Aorta (tissue), 5 donors: ENCODE data around the gene FOSB. TPM values are rescaled to one million over a fixed set of nuclear protein-coding genes. Genes with fewer than 3 reads are reported as not detected.
A peak's percentile ranks its signal among the peaks of the same experiment; 100 is the strongest.

Source experiments
- ATAC-seq: fragments of 200-7000 bp; cut with Tn5 transposase; one replicate; pipeline ENCODE4 v1.9.1; 2022; ENCODE audit warnings: moderate library complexity; ENCODE audit not compliant: low FRiP score
- DNase-seq, 2 donors: peaks; one replicate each; pipeline ENCODE4 v3.0.0-alpha.2; 2020
- H3K27ac ChIP-seq, 2 donors: one replicate each; pipeline ENCODE4 v1.5.1; 2013; ENCODE audit warnings: low read length in 2 of 2, mild to moderate bottlenecking in 2 of 2, moderate library complexity in 2 of 2, control low read depth in 1 of 2, inconsistent platforms in 1 of 2, low read depth in 1 of 2
- H3K27me3 ChIP-seq, 2 donors: one replicate each; pipeline ENCODE4 v1.6.1; 2013; ENCODE audit warnings: control low read depth in 1 of 2, low read length in 1 of 2, mild to moderate bottlenecking in 1 of 2, moderate library complexity in 1 of 2; ENCODE audit not compliant: insufficient read depth in 2 of 2, control insufficient read depth in 1 of 2
- H3K36me3 ChIP-seq, 2 donors: one replicate each; pipeline ENCODE4 v1.6.1; 2013; ENCODE audit warnings: control low read depth in 1 of 2, low read length in 1 of 2, mild to moderate bottlenecking in 1 of 2; ENCODE audit not compliant: insufficient read depth in 2 of 2, control insufficient read depth in 1 of 2
- H3K4me1 ChIP-seq, 2 donors: one replicate each; pipeline ENCODE4 v1.6.1; 2013; ENCODE audit warnings: low read length in 2 of 2, control low read depth in 1 of 2, mild to moderate bottlenecking in 1 of 2, moderate library complexity in 1 of 2; ENCODE audit not compliant: insufficient read depth in 2 of 2, control insufficient read depth in 1 of 2
- H3K4me3 ChIP-seq, 2 donors: one replicate each; pipeline ENCODE4 v1.5.1; 2013; ENCODE audit warnings: low read length in 2 of 2, control low read depth in 1 of 2, mild to moderate bottlenecking in 1 of 2
- H3K9me3 ChIP-seq: one replicate; pipeline ENCODE4 v1.6.1; 2013; ENCODE audit warnings: mild to moderate bottlenecking, low read length; ENCODE audit not compliant: control insufficient read depth
- WGBS, 2 donors: extraction: QIAGEN DNeasy Blood & Tissue Kit; methylation state at CpG; one replicate each; pipeline ENCODE4 v1.1.7; 2013; 5-methylcytosine and 5-hydroxymethylcytosine counted together
- intact Hi-C, 2 donors: fragments of 100-400 bp; cut with DNase I; formaldehyde crosslinking; loops; one replicate each; pipeline versions ENCODE4 v1.14.2 to v1.15.0; 2022
- polyA plus RNA-seq, 2 donors: library from polyadenylated mRNA; stranded (reverse); fragments of 200-250 nt; gene quantifications; one replicate each; pipeline ENCODE4 v1.2.3, GENCODE V29; 2013
- total RNA-seq, 2 donors: library from RNA; stranded (reverse); fragmentation: NEBNext Ultra II Directional; extraction: Animal tissue kit (Norgen Biotek cat#: 25700); gene quantifications; one replicate each; pipeline ENCODE4 v1.2.1, GENCODE V29; 2021
- donor health status: healthy with polysubstance abuse.
- donor health status: Bipolar disorder and iron deficiency.
- donor health status: DM: no; HTN: no; CAD: no.
- donor health status: DM: no; HTN: no; CAD: no.
- donor health status: DM: yes; HTN: yes; CAD: no.

Gene FOSB
- total and polyA plus RNA-seq, 4 donors, result 3.1 to 754 (median 61.8) TPM

DNA sequence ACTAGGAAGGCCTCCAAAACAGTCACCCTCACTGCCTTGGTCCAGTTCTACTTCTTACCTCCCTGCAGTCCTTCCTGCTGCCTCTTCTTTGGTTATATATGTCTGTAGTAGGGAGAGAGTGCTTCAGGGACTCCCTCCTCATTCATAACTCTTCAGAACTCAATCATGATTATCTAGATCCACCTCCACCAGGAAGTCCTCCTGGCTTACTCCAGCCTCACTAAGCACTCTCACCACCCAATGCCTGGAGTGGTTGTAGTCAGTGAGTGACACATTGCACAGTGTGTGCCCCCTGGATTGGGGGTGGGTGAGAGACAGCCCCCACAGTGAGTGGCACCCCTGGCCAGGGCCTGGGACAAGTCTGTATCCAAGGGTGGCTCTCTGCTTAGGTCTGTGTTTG, 10.0 kb upstream of the FOSB start:
- no peak overlapping the region for H3K27ac ChIP-seq
- no peaks in the 10 kb centered on the region for H3K27me3 ChIP-seq
- H3K9me3 ChIP-seq, result no peaks in the 10 kb centered on the region
- no peaks in the 10 kb centered on the region for H3K4me1 ChIP-seq
- DNase-seq (no peak), ATAC-seq (no peak)
- intact Hi-C loops, result loop anchor here in 1 of 2 donors (1.0 kb wide), 1 partner anchor 10 kb away; the partner anchor contains the start of gene FOSB
- no peaks in the 10 kb centered on the region for H3K36me3 ChIP-seq
- no peak overlapping the region for H3K4me3 ChIP-seq

DNA sequence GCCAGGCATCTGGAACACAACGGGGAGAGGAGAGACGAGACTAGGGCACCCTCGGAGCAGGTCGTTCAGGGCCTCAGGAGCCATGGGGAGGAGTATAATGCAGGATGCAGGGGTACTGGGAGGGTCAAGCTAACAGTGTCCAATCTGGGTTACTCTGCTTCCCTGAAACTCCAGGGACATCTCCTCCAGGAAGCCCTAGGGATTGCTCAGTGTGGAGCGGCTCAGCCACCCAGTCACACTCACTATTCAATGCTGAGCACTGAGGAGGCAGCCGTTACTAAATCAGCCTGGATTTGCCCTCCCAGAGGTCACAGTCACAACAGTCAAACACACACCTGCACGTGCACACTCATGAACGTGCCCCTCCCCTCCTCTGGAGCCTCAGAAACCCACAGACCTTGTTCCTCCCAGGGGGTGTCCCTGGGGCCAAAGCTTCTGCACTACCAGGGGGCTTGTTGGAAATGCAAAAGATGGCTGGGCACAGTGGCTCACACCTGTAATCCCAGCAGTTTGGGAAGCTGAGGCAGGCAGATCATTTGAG, 6.9 kb upstream of the FOSB start:
- intact Hi-C loops, result no loop called here
- 54 to 57% methylated on average over 8 of the region's 8 CpGs for WGBS, 2 donors
- Histone ChIP-seq H3K4me1 (no peaks in the 10 kb centered on the region), H3K36me3 (no peaks in the 10 kb centered on the region), H3K27me3 (no peaks in the 10 kb centered on the region), H3K9me3 (no peaks in the 10 kb centered on the region), H3K4me3 (no peak overlapping the region), H3K27ac (no peak overlapping the region)
- ATAC-seq (no peak), DNase-seq (no peak)

DNA sequence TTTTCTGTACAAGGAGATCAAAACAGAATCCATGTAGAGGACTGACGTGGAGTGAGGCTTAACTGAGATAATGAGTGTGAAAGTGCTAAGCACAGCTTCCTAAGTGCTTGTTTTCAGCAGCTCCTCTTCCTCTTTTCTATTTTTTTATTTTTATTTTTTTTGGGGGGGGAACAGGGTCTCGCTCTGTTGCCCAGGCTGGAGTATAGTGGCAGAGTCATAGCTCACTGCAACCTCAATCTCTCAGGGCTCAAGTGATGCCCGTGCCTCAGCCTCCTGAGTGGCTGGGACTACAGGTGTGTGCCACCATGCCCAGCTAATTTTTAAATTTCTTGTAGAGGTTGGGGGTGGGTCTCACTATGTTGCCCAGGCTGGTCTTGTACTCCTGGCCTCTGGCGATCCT, 5.6 kb upstream of the FOSB start:
- 73 to 78% methylated on average over 4 of the region's 4 CpGs for WGBS, 2 donors
- Histone ChIP-seq H3K27ac (no peak overlapping the region), H3K4me3 (no peak overlapping the region), H3K36me3 (no peaks in the 10 kb centered on the region), H3K4me1 (no peaks in the 10 kb centered on the region), H3K9me3 (no peaks in the 10 kb centered on the region), H3K27me3 (no peaks in the 10 kb centered on the region)
- DNase-seq, result no peak
- intact Hi-C loops, result no loop called here
- no peak for ATAC-seq

DNA sequence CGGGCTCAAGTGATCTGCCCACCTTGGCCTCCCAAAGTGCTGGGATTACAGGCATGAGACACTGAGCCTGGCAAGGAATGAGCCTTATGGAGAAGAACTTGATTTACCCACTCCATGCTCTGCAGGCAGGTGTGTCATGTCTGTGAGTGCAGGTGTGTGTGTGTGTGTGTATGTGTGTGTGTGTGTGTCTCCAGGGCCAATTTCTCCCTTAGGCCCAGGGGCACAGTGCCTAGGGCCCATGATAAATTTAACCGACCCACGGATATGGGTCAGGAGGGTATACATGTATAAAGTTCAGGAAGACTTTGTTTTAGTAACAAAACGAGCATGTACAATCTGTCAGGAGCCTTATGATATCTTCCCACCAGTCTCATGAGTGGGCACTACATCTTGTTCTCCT, 4.6 kb upstream of the FOSB start:
- H3K4me1 ChIP-seq, result no peaks in the 10 kb centered on the region
- H3K36me3 ChIP-seq, result no peaks in the 10 kb centered on the region
- H3K27ac ChIP-seq, result no peak overlapping the region
- intact Hi-C loops, result no loop called here
- no peaks in the 10 kb centered on the region for H3K9me3 ChIP-seq
- no peak overlapping the region for H3K4me3 ChIP-seq
- no peak for ATAC-seq
- 80 to 82% methylated on average over 4 of the region's 4 CpGs for WGBS, 2 donors
- H3K27me3 ChIP-seq, result no peaks in the 10 kb centered on the region
- DNase-seq, result no peak

DNA sequence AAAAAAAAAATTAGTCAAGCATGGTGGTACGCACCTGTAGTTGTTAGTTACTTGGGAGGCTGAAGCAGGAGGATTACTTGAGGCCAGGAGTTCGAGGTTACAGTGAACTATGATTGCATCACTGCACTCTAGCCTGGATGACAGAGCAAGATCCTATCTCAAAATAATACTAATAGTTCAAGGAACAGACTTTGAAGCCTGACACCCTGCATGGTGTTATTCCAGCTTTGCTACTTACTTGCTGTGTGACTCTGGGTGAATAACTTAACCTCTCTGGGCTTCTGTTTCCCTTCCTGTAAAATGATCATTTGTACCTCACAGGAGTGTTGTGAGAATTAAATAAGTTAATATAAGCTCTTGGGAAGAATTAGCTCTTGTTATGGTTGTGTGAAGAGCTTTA, 3.5 kb upstream of the FOSB start:
- H3K4me1 ChIP-seq, result no peaks in the 10 kb centered on the region
- H3K36me3 ChIP-seq, result no peaks in the 10 kb centered on the region
- DNase-seq (no peak), ATAC-seq (no peak)
- intact Hi-C loops, result no loop called here
- WGBS, 2 donors, result 91 to 92% methylated on average over 2 of the region's 2 CpGs
- no peak overlapping the region for H3K27ac ChIP-seq
- no peaks in the 10 kb centered on the region for H3K27me3 ChIP-seq
- H3K9me3 ChIP-seq, result no peaks in the 10 kb centered on the region
- H3K4me3 ChIP-seq, result no peak overlapping the region

DNA sequence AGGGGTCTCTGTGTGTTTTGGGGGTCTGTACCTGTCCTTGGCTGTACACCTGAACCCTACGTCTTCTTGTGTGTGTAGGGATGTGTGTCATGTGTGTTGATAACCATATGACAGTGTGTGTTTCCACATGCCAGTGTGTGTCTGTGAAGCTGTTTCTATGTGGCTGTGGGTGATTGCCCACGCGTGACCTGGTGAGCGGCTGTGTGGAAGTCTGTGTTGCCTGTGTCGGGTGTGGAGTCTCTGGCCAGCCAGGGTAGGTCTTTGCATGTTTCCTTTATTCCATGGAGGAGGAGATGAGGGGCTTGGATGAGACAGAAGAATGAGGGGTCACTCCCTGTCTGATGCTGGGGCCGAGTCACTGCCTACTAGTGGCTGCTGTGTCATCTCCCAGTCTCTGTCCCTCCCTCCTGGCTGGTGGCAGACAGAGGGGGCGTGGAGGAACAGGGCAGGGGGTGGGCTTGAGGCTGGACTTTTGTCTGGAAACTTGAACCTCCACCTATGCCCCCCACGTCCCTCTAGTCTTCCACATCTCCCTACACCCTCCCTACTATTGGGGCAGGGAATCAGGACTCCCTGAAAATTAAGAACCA, 2.8 kb upstream of the FOSB start:
- Histone ChIP-seq H3K4me1 (no peaks in the 10 kb centered on the region), H3K27me3 (no peaks in the 10 kb centered on the region), H3K9me3 (no peaks in the 10 kb centered on the region), H3K27ac (no peak overlapping the region), H3K36me3 (no peaks in the 10 kb centered on the region), H3K4me3 (no peak overlapping the region)
- WGBS, 2 donors, result 62 to 64% methylated on average over 8 of the region's 8 CpGs
- ATAC-seq (no peak), DNase-seq (no peak)
- intact Hi-C loops, result no loop called here

DNA sequence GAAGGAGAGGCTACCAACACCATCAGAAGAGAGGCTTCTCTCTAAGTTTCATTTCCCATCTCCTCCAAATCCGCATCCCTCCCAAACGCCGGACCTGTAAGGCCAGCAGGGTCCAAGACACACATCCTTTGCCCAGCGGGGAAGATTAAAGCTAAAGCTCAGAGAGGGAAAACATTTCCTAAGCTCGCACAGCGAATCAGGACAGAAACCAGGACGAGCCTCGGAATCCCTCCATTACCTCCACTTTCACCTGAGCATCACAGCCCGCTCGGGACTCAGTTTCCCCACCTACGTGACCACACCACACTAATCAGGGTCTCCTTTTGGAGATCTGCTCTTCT, 711 bp upstream of the FOSB start:
- no peaks in the 10 kb centered on the region for H3K4me1 ChIP-seq
- no peaks in the 10 kb centered on the region for H3K27me3 ChIP-seq
- 0 to 1% methylated on average over 11 of the region's 11 CpGs for WGBS, 2 donors
- H3K9me3 ChIP-seq, result no peaks in the 10 kb centered on the region
- intact Hi-C loops, result loop anchor here in 1 of 2 donors (1.0 kb wide), 1 partner anchor 10 kb away; no protein-coding TSS in a partner anchor
- H3K4me3 ChIP-seq, result no peak overlapping the region
- H3K27ac ChIP-seq, result peak overlapping the region in 1 of 2 donors; percentile 60
- no peak for ATAC-seq
- DNase-seq, result no peak
- no peaks in the 10 kb centered on the region for H3K36me3 ChIP-seq

DNA sequence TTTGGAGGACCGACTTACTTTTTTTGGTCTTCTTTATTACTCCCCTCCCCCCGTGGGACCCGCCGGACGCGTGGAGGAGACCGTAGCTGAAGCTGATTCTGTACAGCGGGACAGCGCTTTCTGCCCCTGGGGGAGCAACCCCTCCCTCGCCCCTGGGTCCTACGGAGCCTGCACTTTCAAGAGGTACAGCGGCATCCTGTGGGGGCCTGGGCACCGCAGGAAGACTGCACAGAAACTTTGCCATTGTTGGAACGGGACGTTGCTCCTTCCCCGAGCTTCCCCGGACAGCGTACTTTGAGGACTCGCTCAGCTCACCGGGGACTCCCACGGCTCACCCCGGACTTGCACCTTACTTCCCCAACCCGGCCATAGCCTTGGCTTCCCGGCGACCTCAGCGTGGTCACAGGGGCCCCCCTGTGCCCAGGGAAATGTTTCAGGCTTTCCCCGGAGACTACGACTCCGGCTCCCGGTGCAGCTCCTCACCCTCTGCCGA, 409 bp downstream of the FOSB start:
- Histone ChIP-seq H3K9me3 (no peaks in the 10 kb centered on the region), H3K4me3 (peak overlapping the region; percentile 19 to 35), H3K27me3 (no peaks in the 10 kb centered on the region), H3K36me3 (no peaks in the 10 kb centered on the region), H3K4me1 (no peaks in the 10 kb centered on the region), H3K27ac (peak overlapping the region in 1 of 2 donors; percentile 43)
- peak; percentile 65 to 89 for DNase-seq
- intact Hi-C loops, result no loop called here
- peak; percentile 26 for ATAC-seq
- 0% methylated on average over 31 of the region's 31 CpGs for WGBS, 2 donors

DNA sequence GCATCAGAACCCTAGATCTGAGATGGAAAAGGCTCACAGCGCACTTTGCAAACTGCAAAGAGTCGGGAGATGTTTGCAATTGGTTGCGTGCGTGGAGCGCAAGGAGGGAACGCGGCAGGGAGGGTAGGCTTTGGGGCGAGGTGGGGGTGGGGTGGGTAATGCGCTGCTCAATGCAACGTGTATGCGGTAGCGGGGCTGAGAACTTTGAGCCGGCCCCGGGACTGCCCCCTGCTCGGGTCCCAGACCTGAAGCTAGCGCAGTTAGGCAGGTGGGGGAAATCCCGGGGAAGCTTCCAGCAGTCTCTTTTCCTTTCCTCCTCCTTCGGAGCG, 971 bp downstream of the FOSB start:
- H3K36me3 ChIP-seq, result no peaks in the 10 kb centered on the region
- intact Hi-C loops, result no loop called here
- no peaks in the 10 kb centered on the region for H3K9me3 ChIP-seq
- no peaks in the 10 kb centered on the region for H3K27me3 ChIP-seq
- DNase-seq, result no peak
- peak overlapping the region in 1 of 2 donors; percentile 72 for H3K27ac ChIP-seq
- ATAC-seq, result peak; percentile 16
- peak overlapping the region; percentile 19 to 35 for H3K4me3 ChIP-seq
- no peaks in the 10 kb centered on the region for H3K4me1 ChIP-seq
- 0% methylated on average over 18 to 19 of the region's 19 CpGs for WGBS, 2 donors
